ENCODE results near the gene PDE4D. TPM values are rescaled to one million over a fixed set of nuclear protein-coding genes. Genes with fewer than 3 reads are reported as not detected.

Gene PDE4D
- total RNA-seq, 1 donor = 19.9 TPM

DNA sequence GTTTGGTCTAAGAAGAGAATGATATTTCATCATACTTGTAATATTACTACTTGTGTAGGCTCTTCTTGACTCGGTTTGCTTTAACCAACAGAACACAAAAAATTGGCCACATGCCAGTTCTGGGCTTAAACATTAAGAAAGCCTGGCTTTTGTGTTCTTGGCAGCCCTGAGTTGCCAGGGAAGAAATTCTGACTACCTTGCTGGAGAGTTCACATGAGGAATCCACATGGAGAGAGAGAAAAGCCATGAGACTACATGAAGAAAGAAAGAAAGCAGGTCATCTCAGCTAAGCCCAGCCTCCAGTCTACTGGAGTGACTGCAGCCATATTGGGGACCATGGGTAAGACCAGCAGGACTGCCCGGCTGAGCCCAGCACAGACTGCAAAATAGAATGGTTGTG is 785.8 kb downstream of the PDE4D start:
- Histone ChIP-seq H3K36me3 (ENCODE audit: insufficient read depth, low read length) (no peaks in the 10 kb centered on the region), H3K4me3 (ENCODE audit: insufficient read depth, low read length) (no peak overlapping the region), H3K79me2 (ENCODE audit: insufficient read depth, low read length) (no peaks in the 10 kb centered on the region), H4K20me1 (ENCODE audit: insufficient read depth, low read length) (no peaks in the 10 kb centered on the region), H3K27ac (ENCODE audit: low read depth, low read length) (no peak overlapping the region), H3K4me2 (ENCODE audit: insufficient read depth, low read length) (no peak overlapping the region), H2AFZ (ENCODE audit: low read length) (no peak overlapping the region), H3K4me1 (ENCODE audit: insufficient read depth, low read length) (peaks cover 9% of the 10 kb centered on the region), H3K27me3 (ENCODE audit: insufficient read depth, low read length) (no peaks in the 10 kb centered on the region), H3K9me3 (ENCODE audit: low read depth, low read length) (no peaks in the 10 kb centered on the region)
- TF ChIP-seq, protein P1, sequence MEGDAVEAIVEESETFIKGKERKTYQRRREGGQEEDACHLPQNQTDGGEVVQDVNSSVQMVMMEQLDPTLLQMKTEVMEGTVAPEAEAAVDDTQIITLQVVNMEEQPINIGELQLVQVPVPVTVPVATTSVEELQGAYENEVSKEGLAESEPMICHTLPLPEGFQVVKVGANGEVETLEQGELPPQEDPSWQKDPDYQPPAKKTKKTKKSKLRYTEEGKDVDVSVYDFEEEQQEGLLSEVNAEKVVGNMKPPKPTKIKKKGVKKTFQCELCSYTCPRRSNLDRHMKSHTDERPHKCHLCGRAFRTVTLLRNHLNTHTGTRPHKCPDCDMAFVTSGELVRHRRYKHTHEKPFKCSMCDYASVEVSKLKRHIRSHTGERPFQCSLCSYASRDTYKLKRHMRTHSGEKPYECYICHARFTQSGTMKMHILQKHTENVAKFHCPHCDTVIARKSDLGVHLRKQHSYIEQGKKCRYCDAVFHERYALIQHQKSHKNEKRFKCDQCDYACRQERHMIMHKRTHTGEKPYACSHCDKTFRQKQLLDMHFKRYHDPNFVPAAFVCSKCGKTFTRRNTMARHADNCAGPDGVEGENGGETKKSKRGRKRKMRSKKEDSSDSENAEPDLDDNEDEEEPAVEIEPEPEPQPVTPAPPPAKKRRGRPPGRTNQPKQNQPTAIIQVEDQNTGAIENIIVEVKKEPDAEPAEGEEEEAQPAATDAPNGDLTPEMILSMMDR (IDR thresholded peaks at IDR 0.05; ENCODE audit: extremely low read depth, low read depth, low read length) = no peak
- DNase-seq (ENCODE audit: insufficient read length, low spot score, missing footprints) = no peak

DNA sequence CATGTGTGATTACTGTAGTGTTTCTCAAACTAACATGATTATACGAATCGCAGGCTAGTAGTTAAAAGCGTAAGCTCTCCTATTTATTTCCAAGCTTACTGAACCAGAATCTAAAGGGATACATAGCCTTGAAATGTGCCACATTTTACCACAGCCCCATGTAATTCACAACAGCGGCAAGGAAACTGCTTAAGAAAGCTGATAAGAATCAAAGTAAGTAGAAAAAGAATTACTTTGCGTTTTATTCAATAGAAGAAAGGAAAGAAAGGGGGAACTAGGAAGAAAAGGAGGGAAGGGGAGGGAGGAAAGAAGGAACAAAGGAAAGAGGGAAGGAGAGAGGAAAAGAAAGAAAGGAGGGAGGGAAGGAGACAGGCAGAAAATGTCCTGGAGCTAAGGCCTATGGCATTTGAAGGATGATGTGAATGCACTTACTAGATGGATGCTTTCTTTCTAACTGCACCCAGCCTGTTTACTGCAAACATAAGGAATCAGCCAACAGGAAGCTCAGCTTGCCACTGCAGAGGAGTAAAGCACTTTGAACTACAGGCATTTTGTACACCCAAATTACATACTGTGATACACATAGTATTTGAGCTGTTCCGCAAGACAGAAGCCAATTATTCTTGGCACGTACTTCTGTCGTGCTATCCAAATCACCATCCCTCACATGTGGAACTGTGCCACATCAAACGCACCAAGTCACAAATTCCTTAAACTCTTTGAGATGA is 789.0 kb downstream of the PDE4D start:
- Histone ChIP-seq H4K20me1 (ENCODE audit: insufficient read depth, low read length) (no peaks in the 10 kb centered on the region), H2AFZ (ENCODE audit: low read length) (peak overlapping the region; percentile 26), H3K4me3 (ENCODE audit: insufficient read depth, low read length) (no peak overlapping the region), H3K9me3 (ENCODE audit: low read depth, low read length) (no peaks in the 10 kb centered on the region), H3K27ac (ENCODE audit: low read depth, low read length) (no peak overlapping the region), H3K27me3 (ENCODE audit: insufficient read depth, low read length) (no peaks in the 10 kb centered on the region), H3K79me2 (ENCODE audit: insufficient read depth, low read length) (no peaks in the 10 kb centered on the region), H3K4me2 (ENCODE audit: insufficient read depth, low read length) (peak overlapping the region; percentile 21), H3K36me3 (ENCODE audit: insufficient read depth, low read length) (no peaks in the 10 kb centered on the region), H3K4me1 (ENCODE audit: insufficient read depth, low read length) (peaks cover 13% of the 10 kb centered on the region)
- TF ChIP-seq, protein P1 (IDR thresholded peaks at IDR 0.05; ENCODE audit: extremely low read depth, low read depth, low read length) = no peak
- peak; percentile 25 for DNase-seq (ENCODE audit: insufficient read length, low spot score, missing footprints)

DNA sequence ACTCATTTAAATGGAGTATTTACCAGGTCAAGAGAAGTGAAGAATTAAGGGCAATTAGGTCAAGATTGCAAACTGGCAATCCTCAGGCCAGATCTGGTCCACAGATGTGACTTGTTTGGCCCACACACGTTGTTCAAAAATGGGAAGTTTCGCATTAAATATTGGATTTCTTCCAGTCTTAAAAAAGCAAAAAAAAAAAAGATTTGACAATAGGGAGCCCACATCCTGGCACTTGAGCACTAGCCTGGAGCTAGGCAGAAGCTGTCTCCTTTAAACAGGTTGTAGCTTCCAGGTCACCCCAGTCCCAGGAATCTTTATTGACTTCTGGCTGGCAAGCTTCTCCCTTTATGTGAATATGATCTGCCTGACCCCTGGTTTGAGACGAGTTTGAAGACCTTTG is 790.2 kb downstream of the PDE4D start:
- Histone ChIP-seq H3K4me1 (ENCODE audit: insufficient read depth, low read length) (peaks cover 24% of the 10 kb centered on the region), H3K27ac (ENCODE audit: low read depth, low read length) (no peak overlapping the region), H3K9me3 (ENCODE audit: low read depth, low read length) (no peaks in the 10 kb centered on the region), H3K79me2 (ENCODE audit: insufficient read depth, low read length) (no peaks in the 10 kb centered on the region), H3K4me3 (ENCODE audit: insufficient read depth, low read length) (no peak overlapping the region), H3K27me3 (ENCODE audit: insufficient read depth, low read length) (no peaks in the 10 kb centered on the region), H3K36me3 (ENCODE audit: insufficient read depth, low read length) (no peaks in the 10 kb centered on the region), H4K20me1 (ENCODE audit: insufficient read depth, low read length) (no peaks in the 10 kb centered on the region), H2AFZ (ENCODE audit: low read length) (no peak overlapping the region), H3K4me2 (ENCODE audit: insufficient read depth, low read length) (no peak overlapping the region)
- DNase-seq (ENCODE audit: insufficient read length, low spot score, missing footprints) = no peak
- TF ChIP-seq, protein P1 (IDR thresholded peaks at IDR 0.05; ENCODE audit: extremely low read depth, low read depth, low read length) = no peak

DNA sequence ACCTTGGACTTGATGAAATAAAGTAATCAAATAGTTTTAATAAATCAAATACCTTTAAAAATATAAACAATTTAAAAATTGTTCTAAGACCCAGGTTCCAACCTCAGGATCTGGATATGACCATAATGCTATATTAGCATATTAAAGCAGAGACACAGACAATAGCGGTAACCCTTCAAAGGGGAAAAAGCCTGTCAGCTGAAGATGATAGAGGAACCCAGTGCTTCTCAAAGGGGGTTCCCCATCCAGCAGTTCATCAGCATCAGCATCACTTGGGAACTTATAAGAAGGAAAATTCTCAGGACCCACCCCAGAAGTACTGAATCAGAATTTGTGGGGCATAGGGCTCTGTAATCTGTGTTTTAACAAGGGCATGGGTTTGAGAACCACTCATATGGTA is 791.1 kb downstream of the PDE4D start:
- Histone ChIP-seq H3K79me2 (ENCODE audit: insufficient read depth, low read length) (no peaks in the 10 kb centered on the region), H3K4me1 (ENCODE audit: insufficient read depth, low read length) (peaks cover 26% of the 10 kb centered on the region), H3K36me3 (ENCODE audit: insufficient read depth, low read length) (no peaks in the 10 kb centered on the region), H3K4me2 (ENCODE audit: insufficient read depth, low read length) (no peak overlapping the region), H3K27ac (ENCODE audit: low read depth, low read length) (no peak overlapping the region), H4K20me1 (ENCODE audit: insufficient read depth, low read length) (no peaks in the 10 kb centered on the region), H3K4me3 (ENCODE audit: insufficient read depth, low read length) (no peak overlapping the region), H3K27me3 (ENCODE audit: insufficient read depth, low read length) (no peaks in the 10 kb centered on the region), H3K9me3 (ENCODE audit: low read depth, low read length) (no peaks in the 10 kb centered on the region), H2AFZ (ENCODE audit: low read length) (no peak overlapping the region)
- TF ChIP-seq, protein P1 (IDR thresholded peaks at IDR 0.05; ENCODE audit: extremely low read depth, low read depth, low read length) = no peak
- DNase-seq (ENCODE audit: insufficient read length, low spot score, missing footprints) = no peak

Data from osteoblast (primary cell).